Keratinocyte (primary cell): ENCODE results near the gene OGFOD3. TPM values are rescaled to one million over a fixed set of nuclear protein-coding genes. Genes with fewer than 3 reads are reported as not detected.

Experiments
- DNase-seq: peaks from one replicate; pipeline ENCODE4 v3.0.0-alpha.2; 2011; ENCODE audit warnings: low read depth, missing footprints, low spot score
- FAIRE-seq: peaks from 2 replicates; lab custom pipeline; 2011; peaks lifted over from hg19 to GRCh38; lab: Jason Lieb, UNC
- H2AFZ ChIP-seq: 2 replicates; pipeline ENCODE4 v1.6.0; 2012; ENCODE audit warnings: low read length, control low read depth, inconsistent platforms; ENCODE audit not compliant: control insufficient read depth
- H3K27ac ChIP-seq: 2 replicates; pipeline ENCODE4 v1.5.1; 2011; ENCODE audit warnings: low read length; ENCODE audit not compliant: control insufficient read depth, insufficient read depth
- H3K27me3 ChIP-seq: 3 replicates; pipeline ENCODE4 v1.6.0; 2011; ENCODE audit warnings: low read length; ENCODE audit not compliant: control insufficient read depth, insufficient read depth; ENCODE audit errors: extremely low read depth
- H3K36me3 ChIP-seq, 2 experiments: 2 replicates in 1 of 2; 3 replicates in 1 of 2; pipeline ENCODE4 v1.5.1; 2011; ENCODE audit warnings: low read length in 2 of 2, mild to moderate bottlenecking in 1 of 2; ENCODE audit not compliant: control insufficient read depth in 2 of 2, insufficient read depth in 2 of 2; ENCODE audit errors: extremely low read depth in 1 of 2
- H3K4me1 ChIP-seq: 3 replicates; pipeline ENCODE4 v1.5.1; 2011; ENCODE audit warnings: low read length; ENCODE audit not compliant: control insufficient read depth, insufficient read depth; ENCODE audit errors: extremely low read depth
- H3K4me2 ChIP-seq: 3 replicates; pipeline ENCODE4 v1.6.0; 2011; ENCODE audit warnings: low read depth, low read length; ENCODE audit not compliant: control insufficient read depth, insufficient read depth; ENCODE audit errors: extremely low read depth
- H3K4me3 ChIP-seq, 3 experiments: fragments of 200-600 bp in 1 of 3; sonication (generic) in 1 of 3; 2 replicates in 2 of 3; 3 replicates in 1 of 3; pipeline ENCODE4 v1.5.1; 2011 to 2016; ENCODE audit warnings: low read length in 3 of 3, mild to moderate bottlenecking in 3 of 3, control low read depth in 2 of 3, inconsistent platforms in 1 of 3, low read depth in 1 of 3, mixed read lengths in 1 of 3, mixed run types in 1 of 3, moderate library complexity in 1 of 3; ENCODE audit not compliant: control insufficient read depth in 2 of 3, insufficient read depth in 2 of 3; ENCODE audit errors: extremely low read depth in 1 of 3
- H3K79me2 ChIP-seq: 2 replicates; pipeline ENCODE4 v1.6.0; 2012; ENCODE audit warnings: low read length; ENCODE audit not compliant: control insufficient read depth, insufficient read depth
- H3K9ac ChIP-seq: 3 replicates; pipeline ENCODE4 v1.6.0; 2011; ENCODE audit warnings: low read length; ENCODE audit not compliant: control insufficient read depth, insufficient read depth; ENCODE audit errors: extremely low read depth
- H3K9me1 ChIP-seq: 3 replicates; pipeline ENCODE4 v1.6.0; 2011; ENCODE audit warnings: low read length; ENCODE audit not compliant: control insufficient read depth, insufficient read depth; ENCODE audit errors: extremely low read depth
- H3K9me3 ChIP-seq: 2 replicates; pipeline ENCODE4 v1.5.1; 2012; ENCODE audit warnings: low read depth, low read length; ENCODE audit not compliant: control insufficient read depth
- H4K20me1 ChIP-seq: 3 replicates; pipeline ENCODE4 v1.6.0; 2011; ENCODE audit warnings: low read length; ENCODE audit not compliant: control insufficient read depth, insufficient read depth; ENCODE audit errors: extremely low read depth
- EZH2 ChIP-seq: IDR thresholded peaks from one replicate; pipeline ENCODE4 v1.6.1; 2012; ENCODE audit warnings: inconsistent platforms, mild to moderate bottlenecking, low read length, moderate library complexity
- dilution Hi-C: fragments of 300-500 bp; cut with MboI; formaldehyde crosslinking; loops from one replicate; pipeline ENCODE4 v1.7.0; 2020; ENCODE audit warnings: low sequenced_read_pairs; ENCODE audit not compliant: extremely low pct_ligation_motif_present
- polyA plus RNA-seq, 5 experiments: library from polyadenylated mRNA; depleted of rRNA in 3 of 5; stranded (reverse) in 3 of 5; stranded (forward) in 1 of 5; unstranded in 1 of 5; fragments of >200 nt; gene quantifications; 1 replicate in 1 of 5; 2 replicates in 3 of 5; 3 replicates in 1 of 5; pipeline versions ENCODE4 v1.2.1 to v1.2.3, GENCODE V29; 2011 to 2012; ENCODE audit warnings: missing spikeins in 2 of 5, low read depth in 1 of 5, low replicate concordance in 1 of 5
- TF ChIP-seq, protein P1 (sequence below), 3 experiments: IDR thresholded peaks in 1 of 3; conservative IDR thresholded peaks in 1 of 3; optimal IDR thresholded peaks in 1 of 3; 2 replicates in 2 of 3; 3 replicates in 1 of 3; pipeline versions ENCODE3 to v1.5.1; 2011; ENCODE audit warnings: low read length in 3 of 3, mild to moderate bottlenecking in 3 of 3, moderate library complexity in 2 of 3, control low read depth in 1 of 3, inconsistent platforms in 1 of 3; ENCODE audit not compliant: insufficient read depth in 2 of 3; ENCODE audit errors: extremely low read depth in 1 of 3

OGFOD3 gene
- polyA plus RNA-seq, 1 donor (not counting 4 experiments of a cell fraction or from before 2014, with no cell fraction given), result 10.8 TPM

GRCh38 chr17:82386255-82386831 is 32.0 kb downstream of the OGFOD3 start:
- H3K79me2 ChIP-seq, result no peaks in the 10 kb centered on the region
- DNase-seq (no peak), FAIRE-seq (no peak)
- H3K9me3 ChIP-seq, result no peaks in the 10 kb centered on the region
- H3K27me3 ChIP-seq, result peaks cover 48% of the 10 kb centered on the region
- H3K27ac ChIP-seq, result no peak overlapping the region
- TF ChIP-seq EZH2, result no peak
- TF ChIP-seq, protein P1, sequence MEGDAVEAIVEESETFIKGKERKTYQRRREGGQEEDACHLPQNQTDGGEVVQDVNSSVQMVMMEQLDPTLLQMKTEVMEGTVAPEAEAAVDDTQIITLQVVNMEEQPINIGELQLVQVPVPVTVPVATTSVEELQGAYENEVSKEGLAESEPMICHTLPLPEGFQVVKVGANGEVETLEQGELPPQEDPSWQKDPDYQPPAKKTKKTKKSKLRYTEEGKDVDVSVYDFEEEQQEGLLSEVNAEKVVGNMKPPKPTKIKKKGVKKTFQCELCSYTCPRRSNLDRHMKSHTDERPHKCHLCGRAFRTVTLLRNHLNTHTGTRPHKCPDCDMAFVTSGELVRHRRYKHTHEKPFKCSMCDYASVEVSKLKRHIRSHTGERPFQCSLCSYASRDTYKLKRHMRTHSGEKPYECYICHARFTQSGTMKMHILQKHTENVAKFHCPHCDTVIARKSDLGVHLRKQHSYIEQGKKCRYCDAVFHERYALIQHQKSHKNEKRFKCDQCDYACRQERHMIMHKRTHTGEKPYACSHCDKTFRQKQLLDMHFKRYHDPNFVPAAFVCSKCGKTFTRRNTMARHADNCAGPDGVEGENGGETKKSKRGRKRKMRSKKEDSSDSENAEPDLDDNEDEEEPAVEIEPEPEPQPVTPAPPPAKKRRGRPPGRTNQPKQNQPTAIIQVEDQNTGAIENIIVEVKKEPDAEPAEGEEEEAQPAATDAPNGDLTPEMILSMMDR (optimal IDR thresholded peaks at IDR 0.05 in 1 of 3, IDR thresholded peaks at IDR 0.05 in 1 of 3, conservative IDR thresholded peaks at IDR 0.05 in 1 of 3; ENCODE audit: extremely low read depth in 1 of 3, insufficient read depth in 2 of 3, low read length in 3 of 3), result no peak
- no peak overlapping the region for H3K4me3 ChIP-seq
- no peaks in the 10 kb centered on the region for H3K9me1 ChIP-seq
- H3K9ac ChIP-seq, result no peak overlapping the region
- H3K36me3 ChIP-seq, result no peaks in the 10 kb centered on the region
- H3K4me1 ChIP-seq, result peaks cover 12% of the 10 kb centered on the region
- no peak overlapping the region for H2AFZ ChIP-seq
- no peak overlapping the region for H3K4me2 ChIP-seq
- dilution Hi-C loops, result no loop called here
- no peaks in the 10 kb centered on the region for H4K20me1 ChIP-seq

- DNase-seq (no peak), FAIRE-seq (no peak)
- Histone ChIP-seq H3K9me1 (no peaks in the 10 kb centered on the region), H2AFZ (no peak overlapping the region), H3K27ac (no peak overlapping the region), H4K20me1 (no peaks in the 10 kb centered on the region), H3K79me2 (no peaks in the 10 kb centered on the region), H3K27me3 (peaks cover 54% of the 10 kb centered on the region), H3K4me3 (no peak overlapping the region), H3K36me3 (no peaks in the 10 kb centered on the region), H3K9ac (no peak overlapping the region), H3K4me1 (peaks cover 12% of the 10 kb centered on the region), H3K4me2 (no peak overlapping the region), H3K9me3 (no peaks in the 10 kb centered on the region)
- dilution Hi-C loops, result no loop called here
- TF ChIP-seq EZH2, result no peak
- TF ChIP-seq, protein P1 (optimal IDR thresholded peaks at IDR 0.05 in 1 of 3, IDR thresholded peaks at IDR 0.05 in 1 of 3, conservative IDR thresholded peaks at IDR 0.05 in 1 of 3; ENCODE audit: extremely low read depth in 1 of 3, insufficient read depth in 2 of 3, low read length in 3 of 3), result no peak
Measured at GRCh38 chr17:82385559-82386254, 32.7 kb downstream of the OGFOD3 start.
